Brain microvascular endothelial cell (primary cell): ENCODE results near the gene MEX3C.

Experiments used
- DNase-seq: peaks from one replicate; pipeline ENCODE4 v3.0.0-alpha.2; 2020
- H3K27ac ChIP-seq: fragments of 250-450 bp; sonication (Bioruptor Pico); 2 replicates; pipeline ENCODE4 v1.5.1; 2020; ENCODE audit warnings: mild to moderate bottlenecking, moderate library complexity
- H3K27me3 ChIP-seq: fragments of 250-450 bp; sonication (Bioruptor Pico); replicated peaks from 2 replicates; pipeline ENCODE4 v1.5.1; 2020; ENCODE audit warnings: mild to moderate bottlenecking
- H3K36me3 ChIP-seq: fragments of 250-450 bp; sonication (Bioruptor Pico); replicated peaks from 2 replicates; pipeline ENCODE4 v1.5.1; 2020; ENCODE audit warnings: mild to moderate bottlenecking
- H3K4me3 ChIP-seq: 2 replicates; pipeline ENCODE4 v1.5.1; 2011; ENCODE audit warnings: low read depth, mild to moderate bottlenecking, control low read depth, low read length, moderate library complexity
- in situ Hi-C: cut with HindIII; loops from 2 replicates; pipeline ENCODE4 v1.10.0; 2017; ENCODE audit warnings: low sequenced_read_pairs, low pct_ligation_motif_present
- TF ChIP-seq, protein P1 (sequence below): IDR thresholded peaks from 2 replicates; pipeline ENCODE4 v1.5.1; 2011; ENCODE audit warnings: low read depth, mild to moderate bottlenecking, moderate library complexity, low read length, control low read depth, inconsistent platforms; ENCODE audit errors: missing control alignments

MEX3C gene

DNA sequence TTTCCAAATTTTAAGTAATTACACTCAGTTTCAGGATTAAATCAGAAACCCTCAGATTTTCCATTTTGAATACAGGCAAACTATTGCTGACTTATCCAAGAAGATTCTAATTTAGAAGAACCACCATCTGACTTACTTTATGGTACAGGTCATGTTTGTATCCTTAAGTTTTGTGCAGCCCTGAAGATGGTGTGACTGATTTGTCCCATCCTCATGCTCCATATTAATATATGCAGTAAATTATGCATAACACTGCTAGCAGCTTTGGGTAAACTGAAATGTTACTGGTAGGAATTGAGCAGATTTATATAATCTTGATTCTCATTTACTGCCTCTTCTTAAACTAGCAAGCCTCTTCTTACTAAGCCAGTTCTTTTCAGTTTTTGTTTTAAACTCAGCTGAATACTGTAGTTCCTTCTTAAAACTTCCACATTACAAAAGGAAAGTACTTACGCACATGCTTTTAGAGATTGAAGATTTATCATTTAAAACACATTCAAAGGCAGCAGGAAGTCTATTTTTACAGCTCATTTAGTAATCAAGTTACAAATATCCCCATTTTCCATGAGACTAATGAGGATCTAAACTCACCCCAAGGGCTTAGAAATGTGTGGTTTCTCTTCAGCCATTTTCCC lies 25.7 kb downstream of the MEX3C start:
- in situ Hi-C loops: no loop called here
- Histone ChIP-seq H3K4me3 (no peak overlapping the region), H3K27me3 (no peaks in the 10 kb centered on the region), H3K27ac (no peak overlapping the region), H3K36me3 (peaks cover 16% of the 10 kb centered on the region)
- TF ChIP-seq, protein P1, sequence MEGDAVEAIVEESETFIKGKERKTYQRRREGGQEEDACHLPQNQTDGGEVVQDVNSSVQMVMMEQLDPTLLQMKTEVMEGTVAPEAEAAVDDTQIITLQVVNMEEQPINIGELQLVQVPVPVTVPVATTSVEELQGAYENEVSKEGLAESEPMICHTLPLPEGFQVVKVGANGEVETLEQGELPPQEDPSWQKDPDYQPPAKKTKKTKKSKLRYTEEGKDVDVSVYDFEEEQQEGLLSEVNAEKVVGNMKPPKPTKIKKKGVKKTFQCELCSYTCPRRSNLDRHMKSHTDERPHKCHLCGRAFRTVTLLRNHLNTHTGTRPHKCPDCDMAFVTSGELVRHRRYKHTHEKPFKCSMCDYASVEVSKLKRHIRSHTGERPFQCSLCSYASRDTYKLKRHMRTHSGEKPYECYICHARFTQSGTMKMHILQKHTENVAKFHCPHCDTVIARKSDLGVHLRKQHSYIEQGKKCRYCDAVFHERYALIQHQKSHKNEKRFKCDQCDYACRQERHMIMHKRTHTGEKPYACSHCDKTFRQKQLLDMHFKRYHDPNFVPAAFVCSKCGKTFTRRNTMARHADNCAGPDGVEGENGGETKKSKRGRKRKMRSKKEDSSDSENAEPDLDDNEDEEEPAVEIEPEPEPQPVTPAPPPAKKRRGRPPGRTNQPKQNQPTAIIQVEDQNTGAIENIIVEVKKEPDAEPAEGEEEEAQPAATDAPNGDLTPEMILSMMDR: no peak
- no peak for DNase-seq

DNA sequence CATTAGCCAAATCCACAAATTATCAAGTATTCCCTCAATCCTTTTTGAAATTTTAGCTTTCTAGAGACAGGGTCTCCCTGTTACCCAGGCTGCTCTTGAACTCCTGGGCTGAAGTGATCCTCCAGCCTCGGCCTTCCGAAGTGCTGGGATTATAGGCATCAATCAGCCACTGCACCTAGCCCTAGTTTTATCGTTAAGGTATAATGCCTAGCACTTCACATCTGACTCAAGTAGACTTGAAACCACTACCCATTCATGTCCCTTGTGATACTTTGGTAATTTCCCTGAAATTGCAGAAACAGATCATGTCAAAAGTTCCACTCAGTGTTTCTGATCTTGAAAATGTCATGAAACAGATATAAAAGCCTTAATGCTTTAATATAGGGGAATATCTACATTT lies 26.3 kb downstream of the MEX3C start:
- TF ChIP-seq, protein P1: no peak
- H3K27me3 ChIP-seq: no peaks in the 10 kb centered on the region
- peaks cover 11% of the 10 kb centered on the region for H3K36me3 ChIP-seq
- in situ Hi-C loops: no loop called here
- no peak overlapping the region for H3K4me3 ChIP-seq
- H3K27ac ChIP-seq: no peak overlapping the region
- DNase-seq: no peak

DNA sequence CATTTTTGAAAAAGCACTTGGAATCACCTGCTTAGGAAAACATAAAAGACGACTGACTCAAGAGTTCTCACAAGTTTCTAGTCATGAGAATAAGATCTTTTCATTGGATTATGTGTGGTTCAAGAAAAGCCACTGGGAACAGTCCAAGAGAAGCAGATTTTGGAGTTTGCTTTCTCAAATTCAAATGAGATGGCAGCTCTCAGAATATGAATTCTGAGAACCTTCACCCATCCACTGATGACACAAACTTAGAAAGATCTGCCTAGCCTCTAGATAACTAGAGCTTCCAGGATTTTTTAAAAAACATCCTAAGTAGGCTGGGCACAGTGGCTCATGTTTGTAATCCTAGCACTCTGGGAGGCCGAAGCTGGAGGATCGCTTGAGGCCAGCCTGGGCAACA lies 26.8 kb downstream of the MEX3C start:
- no peak for DNase-seq
- Histone ChIP-seq H3K27ac (no peak overlapping the region), H3K36me3 (peaks cover 5% of the 10 kb centered on the region), H3K27me3 (no peaks in the 10 kb centered on the region), H3K4me3 (no peak overlapping the region)
- TF ChIP-seq, protein P1: no peak
- in situ Hi-C loops: no loop called here

DNA sequence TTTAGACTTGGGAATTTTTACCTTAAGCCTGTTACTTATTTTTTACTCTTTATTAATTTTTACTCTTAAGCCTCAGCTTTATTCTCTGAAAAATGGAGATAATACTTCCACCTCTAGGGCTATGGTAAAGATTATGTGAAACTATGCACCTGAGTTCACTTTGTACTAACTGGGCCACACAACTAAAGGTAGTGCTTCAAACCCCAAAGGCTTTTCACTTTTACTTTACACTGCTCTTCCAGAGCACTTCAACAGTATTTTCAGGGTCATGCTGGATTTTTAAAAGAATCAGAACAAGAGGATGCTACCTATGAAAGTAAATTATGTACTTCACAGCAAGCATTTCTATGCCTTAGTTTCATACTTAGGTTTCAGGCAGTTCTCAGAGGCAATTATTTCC lies 27.8 kb downstream of the MEX3C start:
- H3K27ac ChIP-seq: no peak overlapping the region
- no peaks in the 10 kb centered on the region for H3K27me3 ChIP-seq
- DNase-seq: no peak
- in situ Hi-C loops: no loop called here
- TF ChIP-seq, protein P1: no peak
- no peak overlapping the region for H3K4me3 ChIP-seq
- peaks cover 2% of the 10 kb centered on the region for H3K36me3 ChIP-seq

DNA sequence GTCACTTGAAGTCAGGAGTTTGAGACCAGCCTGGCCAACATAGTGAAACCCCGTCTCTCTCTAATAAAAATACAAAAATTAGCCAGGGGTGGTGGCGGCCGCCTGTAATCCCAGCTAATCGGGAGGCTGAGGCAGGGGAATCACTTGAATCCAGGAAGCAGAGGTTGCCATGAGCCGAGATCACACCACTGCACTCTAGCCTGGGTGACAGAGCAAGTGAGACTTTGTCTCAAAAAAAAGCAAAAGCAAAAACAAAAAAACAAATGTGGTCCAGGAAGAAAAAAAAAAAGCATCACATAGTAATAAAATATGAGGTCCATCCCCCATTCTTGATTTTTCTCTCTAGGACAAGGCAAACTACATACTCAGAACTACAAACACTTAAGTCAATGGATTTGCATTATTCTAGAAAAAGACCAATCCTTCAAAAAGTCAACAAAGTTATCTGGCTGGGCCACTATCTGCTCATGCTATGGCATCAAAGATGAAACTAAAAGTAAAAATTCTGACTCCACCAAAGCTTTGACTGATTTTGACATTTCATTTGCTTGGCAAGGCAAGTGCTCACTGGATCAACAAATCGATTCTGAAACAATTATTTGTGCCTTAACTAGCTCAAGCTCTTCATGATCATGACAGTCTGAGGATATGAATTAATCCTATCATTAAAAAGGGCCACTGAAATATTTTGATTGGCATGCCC lies 28.4 kb downstream of the MEX3C start:
- in situ Hi-C loops: no loop called here
- DNase-seq: no peak
- Histone ChIP-seq H3K36me3 (peaks cover 2% of the 10 kb centered on the region), H3K27me3 (no peaks in the 10 kb centered on the region), H3K4me3 (no peak overlapping the region), H3K27ac (no peak overlapping the region)
- TF ChIP-seq, protein P1: no peak
